Measurements from ENCODE around the gene STRIP1. TPM values are rescaled to one million over a fixed set of nuclear protein-coding genes. Genes with fewer than 3 reads are reported as not detected.

Gene STRIP1
- total RNA-seq, 2 donors from 2014 or later = 64.9 to 66.1 TPM

DNA sequence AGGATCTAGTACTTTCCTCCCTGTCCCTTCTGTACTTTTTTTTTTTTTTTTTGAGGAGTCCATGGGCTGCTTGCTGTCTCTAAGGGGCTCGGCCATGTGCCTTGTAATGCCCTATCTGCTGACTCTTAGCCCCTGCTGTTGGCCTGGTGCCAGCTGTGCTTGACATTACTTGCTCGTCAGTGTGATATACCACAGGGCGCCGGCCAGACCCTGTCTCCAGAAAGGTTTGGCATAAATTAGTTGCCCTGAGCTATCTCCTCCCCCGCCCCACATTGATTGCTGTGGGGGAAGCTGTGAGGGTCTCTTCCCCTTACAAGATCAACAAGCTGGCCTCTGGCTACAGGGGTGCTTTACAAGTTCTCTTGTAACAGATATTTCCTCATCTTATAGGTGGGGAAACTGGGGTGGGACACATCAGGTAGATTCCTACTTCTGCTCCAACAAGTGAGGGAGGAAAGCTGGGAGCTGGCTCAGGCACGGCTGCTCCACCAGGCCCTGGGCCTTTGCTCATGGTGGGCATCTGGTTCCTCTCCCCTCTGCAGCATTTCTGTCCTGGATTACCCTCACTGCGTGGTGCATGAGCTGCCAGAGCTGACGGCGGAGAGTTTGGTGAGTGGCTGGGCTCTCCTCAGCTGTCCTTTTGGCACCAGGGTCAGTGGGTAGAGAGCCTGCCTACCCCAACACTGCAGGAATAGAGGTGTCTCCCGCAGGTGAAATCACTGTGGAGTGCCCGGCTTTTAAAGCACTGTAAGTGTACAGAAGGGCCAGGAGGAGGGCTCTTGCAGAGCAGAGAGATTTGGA, 15.6 kb downstream of the STRIP1 start:
- no peaks in the 10 kb centered on the region for H3K27me3 ChIP-seq (ENCODE audit: control insufficient read depth, insufficient read depth, low read length, poor library complexity, severe bottlenecking)
- H3K9me3 Mint-ChIP-seq = no peaks in the 10 kb centered on the region
- H3K9ac ChIP-seq (ENCODE audit: extremely low read depth, low read length, poor library complexity, severe bottlenecking) = no peak overlapping the region
- 94 to 96% methylated on average over 8 to 11 of the region's 11 CpGs for WGBS, 2 experiments (ENCODE audit: insufficient coverage in 1 of 2, insufficient read length in 1 of 2)
- H3K4me1 Mint-ChIP-seq = no peaks in the 10 kb centered on the region
- H3K9me3 ChIP-seq (ENCODE audit: control insufficient read depth, low read length) = no peaks in the 10 kb centered on the region
- peaks cover 76% of the 10 kb centered on the region for H3K36me3 Mint-ChIP-seq (ENCODE audit: low read depth)
- H3K4me1 ChIP-seq (ENCODE audit: control insufficient read depth, insufficient read depth, low read length) = no peaks in the 10 kb centered on the region
- H3K27me3 Mint-ChIP-seq (ENCODE audit: insufficient read depth) = no peaks in the 10 kb centered on the region
- no peak overlapping the region for H3K27ac Mint-ChIP-seq
- no peak overlapping the region for H3K4me3 Mint-ChIP-seq
- H3K4me3 ChIP-seq (ENCODE audit: low read length) = no peak overlapping the region
- TF ChIP-seq, protein P1, sequence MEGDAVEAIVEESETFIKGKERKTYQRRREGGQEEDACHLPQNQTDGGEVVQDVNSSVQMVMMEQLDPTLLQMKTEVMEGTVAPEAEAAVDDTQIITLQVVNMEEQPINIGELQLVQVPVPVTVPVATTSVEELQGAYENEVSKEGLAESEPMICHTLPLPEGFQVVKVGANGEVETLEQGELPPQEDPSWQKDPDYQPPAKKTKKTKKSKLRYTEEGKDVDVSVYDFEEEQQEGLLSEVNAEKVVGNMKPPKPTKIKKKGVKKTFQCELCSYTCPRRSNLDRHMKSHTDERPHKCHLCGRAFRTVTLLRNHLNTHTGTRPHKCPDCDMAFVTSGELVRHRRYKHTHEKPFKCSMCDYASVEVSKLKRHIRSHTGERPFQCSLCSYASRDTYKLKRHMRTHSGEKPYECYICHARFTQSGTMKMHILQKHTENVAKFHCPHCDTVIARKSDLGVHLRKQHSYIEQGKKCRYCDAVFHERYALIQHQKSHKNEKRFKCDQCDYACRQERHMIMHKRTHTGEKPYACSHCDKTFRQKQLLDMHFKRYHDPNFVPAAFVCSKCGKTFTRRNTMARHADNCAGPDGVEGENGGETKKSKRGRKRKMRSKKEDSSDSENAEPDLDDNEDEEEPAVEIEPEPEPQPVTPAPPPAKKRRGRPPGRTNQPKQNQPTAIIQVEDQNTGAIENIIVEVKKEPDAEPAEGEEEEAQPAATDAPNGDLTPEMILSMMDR (conservative IDR thresholded peaks at IDR 0.05) = no peak
- H3K27ac ChIP-seq (ENCODE audit: low read depth, low read length) = no peak overlapping the region
- peaks cover 90% of the 10 kb centered on the region for H3K36me3 ChIP-seq (ENCODE audit: control insufficient read depth, insufficient read depth, low read length)
- no peak for DNase-seq

DNA sequence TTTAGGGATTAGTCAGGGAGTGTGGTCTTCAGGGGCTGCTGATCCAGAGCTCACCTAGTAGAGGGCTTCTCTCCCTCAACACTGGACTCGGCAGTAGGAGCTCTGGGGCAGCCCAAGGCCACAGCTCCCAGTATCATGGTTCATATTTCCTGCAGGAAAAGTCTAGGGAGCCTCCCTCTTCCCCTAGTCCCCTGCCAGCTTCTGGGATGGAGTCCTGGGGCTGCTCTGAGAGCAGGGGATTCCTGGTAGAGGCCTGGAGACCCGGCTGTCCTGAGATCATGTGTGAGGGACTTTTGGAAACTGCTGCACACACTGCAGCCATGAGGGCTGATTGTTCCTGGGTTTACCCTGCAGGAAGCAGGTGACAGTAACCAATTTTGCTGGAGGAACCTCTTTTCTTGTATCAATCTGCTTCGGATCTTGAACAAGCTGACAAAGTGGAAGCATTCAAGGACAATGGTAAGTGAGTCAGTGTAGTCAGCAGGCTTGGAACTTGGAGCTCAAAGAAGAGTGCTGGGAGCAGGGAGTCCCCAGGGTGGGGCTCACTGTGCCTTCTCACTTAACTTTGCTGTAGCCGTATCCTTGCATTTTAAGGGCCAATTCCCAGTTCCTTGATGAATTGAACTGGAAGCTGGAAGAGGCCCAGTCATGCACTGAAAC, 16.3 kb downstream of the STRIP1 start:
- no peaks in the 10 kb centered on the region for H3K27me3 Mint-ChIP-seq (ENCODE audit: insufficient read depth)
- H3K36me3 Mint-ChIP-seq (ENCODE audit: low read depth) = peaks cover 78% of the 10 kb centered on the region
- no peak overlapping the region for H3K27ac Mint-ChIP-seq
- H3K4me3 Mint-ChIP-seq = no peak overlapping the region
- Histone ChIP-seq H3K4me1 (ENCODE audit: control insufficient read depth, insufficient read depth, low read length) (no peaks in the 10 kb centered on the region), H3K27ac (ENCODE audit: low read depth, low read length) (no peak overlapping the region), H3K9ac (ENCODE audit: extremely low read depth, low read length, poor library complexity, severe bottlenecking) (no peak overlapping the region), H3K36me3 (ENCODE audit: control insufficient read depth, insufficient read depth, low read length) (peaks cover 90% of the 10 kb centered on the region), H3K4me3 (ENCODE audit: low read length) (no peak overlapping the region), H3K27me3 (ENCODE audit: control insufficient read depth, insufficient read depth, low read length, poor library complexity, severe bottlenecking) (no peaks in the 10 kb centered on the region), H3K9me3 (ENCODE audit: control insufficient read depth, low read length) (no peaks in the 10 kb centered on the region)
- TF ChIP-seq, protein P1 (conservative IDR thresholded peaks at IDR 0.05) = no peak
- no peaks in the 10 kb centered on the region for H3K4me1 Mint-ChIP-seq
- no peak for DNase-seq
- H3K9me3 Mint-ChIP-seq = no peaks in the 10 kb centered on the region
- WGBS, 2 experiments (ENCODE audit: insufficient coverage in 1 of 2, insufficient read length in 1 of 2) = 93 to 95% methylated on average over 2 to 4 of the region's 4 CpGs

DNA sequence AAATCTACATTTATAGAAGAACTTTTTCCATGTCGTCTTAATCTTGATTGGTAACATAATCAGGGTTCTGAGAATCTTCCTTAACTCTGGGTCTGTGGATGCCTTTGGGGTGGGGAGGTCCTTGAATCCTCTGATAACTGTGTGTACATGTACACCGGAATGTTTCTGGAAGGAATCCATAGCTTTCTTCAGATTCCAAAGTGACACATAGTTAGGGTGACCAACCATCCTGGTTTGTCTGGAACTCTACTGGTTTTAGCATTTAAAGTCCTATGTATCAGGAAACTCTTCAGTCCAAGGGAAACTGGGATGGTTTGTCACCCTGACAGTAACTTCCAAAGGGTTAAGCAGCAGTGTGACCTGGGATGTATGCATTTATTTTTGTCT, 16.8 kb downstream of the STRIP1 start:
- no peaks in the 10 kb centered on the region for H3K9me3 ChIP-seq (ENCODE audit: control insufficient read depth, low read length)
- peaks cover 78% of the 10 kb centered on the region for H3K36me3 Mint-ChIP-seq (ENCODE audit: low read depth)
- no peak overlapping the region for H3K27ac ChIP-seq (ENCODE audit: low read depth, low read length)
- no peak overlapping the region for H3K4me3 Mint-ChIP-seq
- DNase-seq = no peak
- H3K27me3 Mint-ChIP-seq (ENCODE audit: insufficient read depth) = no peaks in the 10 kb centered on the region
- peaks cover 90% of the 10 kb centered on the region for H3K36me3 ChIP-seq (ENCODE audit: control insufficient read depth, insufficient read depth, low read length)
- H3K27me3 ChIP-seq (ENCODE audit: control insufficient read depth, insufficient read depth, low read length, poor library complexity, severe bottlenecking) = no peaks in the 10 kb centered on the region
- H3K27ac Mint-ChIP-seq = no peak overlapping the region
- H3K9me3 Mint-ChIP-seq = no peaks in the 10 kb centered on the region
- TF ChIP-seq, protein P1 (conservative IDR thresholded peaks at IDR 0.05) = no peak
- WGBS, 2 experiments (ENCODE audit: insufficient coverage in 1 of 2, insufficient read length in 1 of 2) = 90% methylated on average over 2 of the region's 2 CpGs; no CpG with 5 or more reads in 1 of the 2 experiments
- H3K4me1 ChIP-seq (ENCODE audit: control insufficient read depth, insufficient read depth, low read length) = no peaks in the 10 kb centered on the region
- no peak overlapping the region for H3K4me3 ChIP-seq (ENCODE audit: low read length)
- H3K9ac ChIP-seq (ENCODE audit: extremely low read depth, low read length, poor library complexity, severe bottlenecking) = no peak overlapping the region
- no peaks in the 10 kb centered on the region for H3K4me1 Mint-ChIP-seq

Measured in endodermal cell (in vitro differentiated cells).